ENCODE data around the gene PP2D1. TPM values are rescaled to one million over a fixed set of nuclear protein-coding genes. Genes with fewer than 3 reads are reported as not detected.
"Not testable (repeated sequence)": the region's sequence is repeated elsewhere in the genome, so short reads cannot be mapped to it uniquely, and the experiment has no call there.

PP2D1 gene
- total RNA-seq, 2 donors from 2014 or later = not detected

GRCh38 chr3:20013396-20013795 is 1.3 kb upstream of the PP2D1 start:
- H3K9ac ChIP-seq (ENCODE audit: low read depth in 2 of 2, low read length in 2 of 2) = no peak overlapping the region
- no peak overlapping the region for H3K27ac ChIP-seq
- no peak overlapping the region for H3K4me3 ChIP-seq
- H3K9me3 ChIP-seq = no peaks in the 10 kb centered on the region
- no peak for TF ChIP-seq CTCF (IDR thresholded peaks at IDR 0.05)
- no peak for DNase-seq
- H3K4me1 ChIP-seq = no peaks in the 10 kb centered on the region
- intact Hi-C loops (cut with DNase I) = no loop called here
- no peaks in the 10 kb centered on the region for H3K36me3 ChIP-seq
- H3K27me3 ChIP-seq = no peaks in the 10 kb centered on the region

GRCh38 chr3:20008646-20009045 is 3.4 kb downstream of the PP2D1 start:
- no peak for TF ChIP-seq CTCF (IDR thresholded peaks at IDR 0.05)
- Histone ChIP-seq H3K9me3 (no peaks in the 10 kb centered on the region), H3K4me3 (no peak overlapping the region), H3K27ac (no peak overlapping the region), H3K36me3 (no peaks in the 10 kb centered on the region), H3K27me3 (no peaks in the 10 kb centered on the region), H3K4me1 (no peaks in the 10 kb centered on the region), H3K9ac (ENCODE audit: low read depth in 2 of 2, low read length in 2 of 2) (no peak overlapping the region)
- DNase-seq = no peak
- intact Hi-C loops (cut with DNase I) = no loop called here

DNA sequence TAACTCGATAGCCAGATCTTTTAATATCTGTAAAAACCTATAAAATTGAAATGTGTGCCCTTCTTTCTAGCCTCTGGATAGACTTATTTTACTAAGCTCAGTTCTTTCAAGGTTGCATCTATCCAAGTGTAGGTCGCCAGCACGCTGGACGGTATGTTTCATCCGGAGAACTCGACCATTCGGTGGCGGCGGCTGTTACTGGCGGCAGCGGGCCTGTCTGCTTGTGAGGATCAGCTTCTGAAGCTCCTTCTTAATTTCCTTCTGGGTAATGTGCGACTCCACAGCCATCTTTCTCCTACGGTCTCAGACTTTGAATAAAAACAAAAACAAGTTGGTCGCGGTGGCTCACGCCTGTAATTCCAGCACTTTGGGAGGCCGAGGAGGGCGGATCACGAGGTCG is 4.1 kb downstream of the PP2D1 start:
- Histone ChIP-seq H3K27ac (no peak overlapping the region), H3K36me3 (no peaks in the 10 kb centered on the region), H3K9me3 (no peaks in the 10 kb centered on the region), H3K9ac (ENCODE audit: low read depth in 2 of 2, low read length in 2 of 2) (no peak overlapping the region), H3K4me1 (no peaks in the 10 kb centered on the region), H3K4me3 (no peak overlapping the region), H3K27me3 (no peaks in the 10 kb centered on the region)
- TF ChIP-seq CTCF (IDR thresholded peaks at IDR 0.05) = no peak
- no peak for DNase-seq
- intact Hi-C loops (cut with DNase I) = no loop called here

GRCh38 chr3:20001932-20002331 is 10.1 kb downstream of the PP2D1 start:
- Histone ChIP-seq H3K36me3 (no peaks in the 10 kb centered on the region), H3K9ac (ENCODE audit: low read depth in 2 of 2, low read length in 2 of 2) (no peak overlapping the region), H3K4me1 (no peaks in the 10 kb centered on the region), H3K27ac (no peak overlapping the region), H3K27me3 (no peaks in the 10 kb centered on the region), H3K9me3 (no peaks in the 10 kb centered on the region), H3K4me3 (no peak overlapping the region)
- DNase-seq = no peak
- TF ChIP-seq CTCF (IDR thresholded peaks at IDR 0.05) = no peak
- intact Hi-C loops (cut with DNase I) = no loop called here

DNA sequence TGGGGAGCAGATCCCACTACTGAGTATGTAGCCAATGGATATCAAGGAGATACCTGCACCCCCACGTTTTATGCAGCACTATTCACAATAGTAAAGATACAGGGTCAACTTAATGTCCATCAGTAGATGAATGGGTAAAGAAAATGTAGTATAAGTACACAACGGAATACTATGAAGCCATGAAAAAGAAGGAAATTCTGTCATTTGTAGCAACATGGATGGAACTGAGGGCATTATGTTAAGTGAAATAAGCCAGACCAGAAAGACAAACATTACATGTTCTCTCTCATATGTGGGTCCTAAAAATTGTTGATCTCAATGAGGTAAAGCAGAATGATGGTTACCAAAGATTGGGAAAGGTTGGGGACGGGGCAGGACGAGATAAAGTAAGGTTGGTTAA is 14.6 kb downstream of the PP2D1 start:
- Histone ChIP-seq H3K4me1 (no peaks in the 10 kb centered on the region), H3K36me3 (no peaks in the 10 kb centered on the region), H3K4me3 (no peak overlapping the region), H3K27me3 (no peaks in the 10 kb centered on the region), H3K9ac (ENCODE audit: low read depth in 2 of 2, low read length in 2 of 2) (no peak overlapping the region), H3K9me3 (no peaks in the 10 kb centered on the region), H3K27ac (no peak overlapping the region)
- DNase-seq = no peak
- no peak for TF ChIP-seq CTCF (IDR thresholded peaks at IDR 0.05)
- intact Hi-C loops (cut with DNase I) = no loop called here

GRCh38 chr3:19994796-19995195 is 17.3 kb downstream of the PP2D1 start:
- intact Hi-C loops (cut with DNase I) = no loop called here
- H3K4me1 ChIP-seq = no peaks in the 10 kb centered on the region
- DNase-seq = no peak
- H3K27me3 ChIP-seq = no peaks in the 10 kb centered on the region
- TF ChIP-seq CTCF (IDR thresholded peaks at IDR 0.05) = no peak
- H3K27ac ChIP-seq = no peak overlapping the region
- no peak overlapping the region for H3K9ac ChIP-seq (ENCODE audit: low read depth in 2 of 2, low read length in 2 of 2)
- no peak overlapping the region for H3K4me3 ChIP-seq
- H3K36me3 ChIP-seq = no peaks in the 10 kb centered on the region
- H3K9me3 ChIP-seq = no peaks in the 10 kb centered on the region

GRCh38 chr3:19988904-19989303 is 23.2 kb downstream of the PP2D1 start:
- H3K9ac ChIP-seq (ENCODE audit: low read depth in 2 of 2, low read length in 2 of 2); H3K9me3 ChIP-seq; H3K4me3 ChIP-seq; intact Hi-C loops (cut with DNase I); H3K27ac ChIP-seq; H3K36me3 ChIP-seq; H3K27me3 ChIP-seq; DNase-seq; H3K4me1 ChIP-seq: not testable (repeated sequence)
